Hematopoietic multipotent progenitor cell (in vitro differentiated cells): ENCODE measurements around the gene CTNNA3. TPM values are rescaled to one million over a fixed set of nuclear protein-coding genes. Genes with fewer than 3 reads are reported as not detected.
"Not testable (repeated sequence)": the region's sequence is repeated elsewhere in the genome, so short reads cannot be mapped to it uniquely, and the experiment has no call there.

Experiments used
- DNase-seq, 3 donors: peaks; one replicate each; pipeline ENCODE4 v3.0.0-alpha.2; 2011 to 2015; ENCODE audit warnings: low read depth in 2 of 3, low spot score in 2 of 3
- total RNA-seq: library from RNA; depleted of rRNA; stranded (reverse); fragments of >200 nt; gene quantifications from one replicate; pipeline ENCODE4 v1.2.3, GENCODE V29; 2012

Gene CTNNA3
- total RNA-seq, 1 donor: under 0.01 TPM

GRCh38 chr10:67261300-67261797, 434.6 kb downstream of the CTNNA3 start:
- no peak for DNase-seq

GRCh38 chr10:67259319-67259929, 436.6 kb downstream of the CTNNA3 start:
- no peak for DNase-seq

- DNase-seq: no peak
Measured at GRCh38 chr10:67257427-67258144, 438.4 kb downstream of the CTNNA3 start.

GRCh38 chr10:67257018-67257417, 439.0 kb downstream of the CTNNA3 start:
- no peak for DNase-seq

- no peak for DNase-seq
Measured at GRCh38 chr10:67250686-67251085, 445.3 kb downstream of the CTNNA3 start.

GRCh38 chr10:67246066-67246555, 449.9 kb downstream of the CTNNA3 start:
- DNase-seq: no peak

- no peak for DNase-seq
Measured at GRCh38 chr10:67242528-67242927, 453.5 kb downstream of the CTNNA3 start.

- no peak for DNase-seq
Measured at GRCh38 chr10:67241451-67241850, 454.5 kb downstream of the CTNNA3 start.

GRCh38 chr10:67239864-67240497, 456.0 kb downstream of the CTNNA3 start:
- no peak for DNase-seq

- DNase-seq: not testable (repeated sequence)
Measured at GRCh38 chr10:67230680-67231500, 465.1 kb downstream of the CTNNA3 start.

GRCh38 chr10:67225226-67225625, 470.8 kb downstream of the CTNNA3 start:
- DNase-seq: no peak

GRCh38 chr10:67224553-67224952, 471.4 kb downstream of the CTNNA3 start:
- no peak for DNase-seq

- DNase-seq: no peak
Measured at GRCh38 chr10:67222934-67223333, 473.1 kb downstream of the CTNNA3 start.

GRCh38 chr10:67221939-67222494, 474.0 kb downstream of the CTNNA3 start:
- DNase-seq: no peak

GRCh38 chr10:67211680-67212079, 484.3 kb downstream of the CTNNA3 start:
- no peak for DNase-seq

- not testable (repeated sequence) for DNase-seq
Measured at GRCh38 chr10:67207923-67208322, 488.1 kb downstream of the CTNNA3 start.

- no peak for DNase-seq
Measured at GRCh38 chr10:67200913-67201564, 495.0 kb downstream of the CTNNA3 start.

- DNase-seq: no peak
Measured at GRCh38 chr10:67175354-67175753, 520.6 kb downstream of the CTNNA3 start.

GRCh38 chr10:67173787-67174186, 522.2 kb downstream of the CTNNA3 start:
- DNase-seq: no peak

GRCh38 chr10:67171970-67172369, 524.0 kb downstream of the CTNNA3 start:
- DNase-seq: no peak
